OCI-LY1 (cell line): ENCODE measurements around the gene CCDC142.

Experiments
- H2AFZ ChIP-seq: fragments of 200-600 bp; sonication (generic), shearing (Covaris generic); 2 replicates; pipeline ENCODE4 v1.6.0; 2014; ENCODE audit warnings: antibody characterized with exemption, mild to moderate bottlenecking, low read length
- H3F3A ChIP-seq: fragments of 200-600 bp; sonication (generic), shearing (Covaris generic); 2 replicates; pipeline ENCODE4 v1.6.0; 2014; ENCODE audit warnings: mild to moderate bottlenecking, antibody characterized with exemption, low read length, moderate library complexity; ENCODE audit not compliant: insufficient read depth
- H3K27ac ChIP-seq: fragments of 200-600 bp; sonication (generic); 2 replicates; pipeline ENCODE4 v1.5.1; 2014; ENCODE audit warnings: low read length, mixed run types, mild to moderate bottlenecking, low read depth; ENCODE audit not compliant: poor library complexity, severe bottlenecking
- H3K27me3 ChIP-seq: fragments of 200-600 bp; sonication (generic); 2 replicates; pipeline ENCODE4 v1.6.0; 2014; ENCODE audit warnings: antibody characterized with exemption, mild to moderate bottlenecking, low read length, moderate library complexity; ENCODE audit not compliant: insufficient read depth
- H3K36me3 ChIP-seq: fragments of 200-600 bp; sonication (generic); 2 replicates; pipeline ENCODE4 v1.6.1; 2014; ENCODE audit warnings: mild to moderate bottlenecking, antibody characterized with exemption, low read length, moderate library complexity, mixed read lengths; ENCODE audit not compliant: insufficient read depth
- H3K4me1 ChIP-seq: fragments of 200-600 bp; sonication (generic); 2 replicates; pipeline ENCODE4 v1.5.1; 2014; ENCODE audit warnings: mild to moderate bottlenecking, low read length, moderate library complexity; ENCODE audit not compliant: insufficient read depth, severe bottlenecking
- H3K4me2 ChIP-seq: fragments of 200-600 bp; sonication (generic), shearing (Covaris generic); 2 replicates; pipeline ENCODE4 v1.6.1; 2014; ENCODE audit warnings: low read length
- H3K4me3 ChIP-seq: fragments of 200-600 bp; sonication (generic); 2 replicates; pipeline ENCODE4 v1.5.1; 2014; ENCODE audit warnings: low read length, low read depth, mild to moderate bottlenecking, mixed read lengths; ENCODE audit not compliant: poor library complexity, severe bottlenecking
- H3K79me2 ChIP-seq: fragments of 200-600 bp; shearing (Covaris generic); 2 replicates; pipeline ENCODE4 v1.6.1; 2016; ENCODE audit warnings: mixed run types, low read length, mixed read lengths; ENCODE audit not compliant: insufficient read depth
- H3K9ac ChIP-seq: fragments of 200-600 bp; sonication (generic), shearing (Covaris generic); 2 replicates; pipeline ENCODE4 v1.6.1; 2014; ENCODE audit warnings: mild to moderate bottlenecking, low read length, mixed read lengths
- H3K9me2 ChIP-seq: fragments of 200-600 bp; sonication (generic), shearing (Covaris generic); 2 replicates; pipeline ENCODE4 v1.6.1; 2014; ENCODE audit warnings: low read depth, mild to moderate bottlenecking, low read length, mixed read lengths
- H3K9me3 ChIP-seq: fragments of 200-600 bp; shearing (Covaris generic); 2 replicates; pipeline ENCODE4 v1.6.1; 2014; ENCODE audit warnings: low read length, mixed read lengths
- H4K20me1 ChIP-seq: fragments of 200-600 bp; sonication (generic), shearing (Covaris generic); 2 replicates; pipeline ENCODE4 v1.6.0; 2016; ENCODE audit warnings: mild to moderate bottlenecking, low read length; ENCODE audit not compliant: insufficient read depth
- CTCF ChIP-seq: fragments of 200-600 bp; sonication (generic), shearing (Covaris generic); IDR thresholded peaks from 2 replicates; pipeline ENCODE4 v1.5.1; 2017; ENCODE audit warnings: mild to moderate bottlenecking, antibody characterized with exemption, low read length, moderate library complexity, mixed read lengths
- EZH2 ChIP-seq: fragments of 200-600 bp; sonication (generic), shearing (Covaris generic); IDR thresholded peaks from 2 replicates; pipeline ENCODE4 v1.8.0; 2017; ENCODE audit warnings: borderline replicate concordance, mixed run types, mild to moderate bottlenecking, antibody characterized with exemption, low read length, moderate library complexity, mixed read lengths

CCDC142 gene

GRCh38 chr2:74499267-74499939 lies 16.6 kb upstream of the CCDC142 start, which contains the start of gene LBX2:
TSS of gene LBX2 (minus strand) at chr2:74499603. CDS start at chr2:74499537, 66 bp downstream.
- H3K36me3 ChIP-seq = no peaks in the 10 kb centered on the region; the same call in 1 of the 2 replicates
- H3F3A ChIP-seq = no peaks in the 10 kb centered on the region
- TF ChIP-seq EZH2 (no peak), CTCF (no peak)
- H3K9me2 ChIP-seq = no peaks in the 10 kb centered on the region
- no peaks in the 10 kb centered on the region for H4K20me1 ChIP-seq
- no peak within 1 kb of the TSS for H3K9ac ChIP-seq
- no peaks in the 10 kb centered on the region for H3K9me3 ChIP-seq
- H3K4me3 ChIP-seq = peak within 1 kb of the TSS; percentile 45
- H3K27me3 ChIP-seq = peaks cover 25% of the 10 kb centered on the region; the same call in 1 of the 2 replicates
- H3K27ac ChIP-seq = no peak within 1 kb of the TSS
- no peak within 1 kb of the TSS for H2AFZ ChIP-seq
- H3K4me2 ChIP-seq = peak within 1 kb of the TSS; percentile 60; the same call in 1 of the 2 replicates
- H3K79me2 ChIP-seq = no peaks in the 10 kb centered on the region
- H3K4me1 ChIP-seq = peaks cover 15% of the 10 kb centered on the region

- H3K4me1 ChIP-seq = peaks cover 15% of the 10 kb centered on the region
- H3K9me3 ChIP-seq = no peaks in the 10 kb centered on the region
- H3K9ac ChIP-seq = no peak overlapping the region
- H3K79me2 ChIP-seq = no peaks in the 10 kb centered on the region
- peak overlapping the region; percentile 60 for H3K4me2 ChIP-seq
- peaks cover 25% of the 10 kb centered on the region; the same call in 1 of the 2 replicates for H3K27me3 ChIP-seq
- peak overlapping the region; percentile 45 for H3K4me3 ChIP-seq
- no peak overlapping the region for H3K27ac ChIP-seq
- H3F3A ChIP-seq = no peaks in the 10 kb centered on the region
- H3K36me3 ChIP-seq = peaks cover 3% of the 10 kb centered on the region
- no peaks in the 10 kb centered on the region for H3K9me2 ChIP-seq
- TF ChIP-seq CTCF (no peak), EZH2 (no peak)
- H2AFZ ChIP-seq = no peak overlapping the region
- H4K20me1 ChIP-seq = no peaks in the 10 kb centered on the region
These were observed 15.9 kb upstream of the CCDC142 start for GRCh38 chr2:74498500-74499266.

DNA sequence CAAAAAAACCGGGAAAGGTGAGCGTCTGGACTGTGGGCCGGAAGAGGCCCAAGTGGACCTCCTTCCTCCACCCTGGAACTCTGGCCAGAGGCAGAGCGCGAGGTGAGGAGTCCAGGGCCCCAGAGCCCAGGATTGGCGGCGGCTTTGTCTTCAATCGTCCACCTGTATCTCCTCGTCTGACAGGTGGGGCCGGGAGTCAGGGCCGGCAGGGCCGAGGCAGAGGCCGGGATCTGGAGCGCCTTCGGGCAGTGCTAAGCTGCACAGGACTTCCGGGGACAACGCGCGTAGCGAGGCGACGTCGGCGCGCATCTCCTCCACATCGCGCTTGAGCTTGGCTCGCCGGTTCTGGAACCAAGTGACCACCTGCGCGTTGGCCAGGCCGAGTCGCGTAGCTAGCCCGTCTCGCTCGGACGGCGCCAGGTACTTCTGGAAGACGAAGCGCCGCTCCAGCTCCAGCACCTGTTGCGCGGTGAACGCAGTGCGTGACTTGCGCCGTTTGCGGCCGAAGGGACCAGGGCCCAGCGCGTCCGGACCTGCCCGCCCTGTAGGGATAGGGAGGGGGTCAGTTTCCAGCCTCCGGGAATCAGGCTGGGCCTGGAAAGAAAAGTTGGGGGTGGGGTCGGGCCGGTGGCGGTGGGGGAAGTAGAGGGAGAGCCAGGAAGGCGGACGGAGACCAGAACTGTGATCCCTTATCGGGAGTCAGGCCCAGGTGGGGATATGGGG lies 15.1 kb upstream of the CCDC142 start:
- no peak overlapping the region for H2AFZ ChIP-seq

More for the DNA sequence above, 15.1 kb upstream of the CCDC142 start:
- H4K20me1 ChIP-seq = no peaks in the 10 kb centered on the region
- no peaks in the 10 kb centered on the region for H3F3A ChIP-seq
- H3K4me1 ChIP-seq = peaks cover 7% of the 10 kb centered on the region
- TF ChIP-seq EZH2 = no peak
- no peak for TF ChIP-seq CTCF
- H3K9me3 ChIP-seq = no peaks in the 10 kb centered on the region
- H3K79me2 ChIP-seq = no peaks in the 10 kb centered on the region
- peak overlapping the region; percentile 45 for H3K4me3 ChIP-seq
- H3K9ac ChIP-seq = no peak overlapping the region; the same call in 1 of the 2 replicates
- H3K27ac ChIP-seq = no peak overlapping the region
- no peaks in the 10 kb centered on the region for H3K9me2 ChIP-seq
- peaks cover 22% of the 10 kb centered on the region; the same call in 1 of the 2 replicates for H3K27me3 ChIP-seq
- H3K36me3 ChIP-seq = peaks cover 11% of the 10 kb centered on the region
- H3K4me2 ChIP-seq = peak overlapping the region; percentile 60
